Lower lobe of right lung (tissue), 2 donors: ENCODE results near the gene PLCL1. TPM values are rescaled to one million over a fixed set of nuclear protein-coding genes. Genes with fewer than 3 reads are reported as not detected.

Source experiments
- ATAC-seq, 2 donors: fragments of 200-7000 bp; cut with Tn5 transposase; one replicate each; pipeline ENCODE4 v1.9.1; 2020 to 2022; ENCODE audit warnings: mild to moderate bottlenecking in 2 of 2, moderate library complexity in 2 of 2
- DNase-seq: peaks from one replicate; pipeline ENCODE4 v3.0.0-alpha.2; 2020
- H3K27ac ChIP-seq: fragments of 200-600 bp; one replicate; pipeline ENCODE4 v1.8.0; 2022
- H3K27me3 ChIP-seq: fragments of 200-600 bp; one replicate; pipeline ENCODE4 v1.8.0; 2022; ENCODE audit warnings: low read depth
- H3K36me3 ChIP-seq: fragments of 200-600 bp; one replicate; pipeline ENCODE4 v1.8.0; 2022; ENCODE audit warnings: mild to moderate bottlenecking
- H3K4me1 ChIP-seq: fragments of 200-600 bp; one replicate; pipeline ENCODE4 v1.8.0; 2022
- H3K4me3 ChIP-seq: fragments of 200-600 bp; one replicate; pipeline ENCODE4 v1.8.0; 2022; ENCODE audit warnings: mild to moderate bottlenecking
- H3K9me3 ChIP-seq: fragments of 200-600 bp; one replicate; pipeline ENCODE4 v1.8.0; 2022
- CTCF ChIP-seq: fragments of 200-600 bp; IDR thresholded peaks from one replicate; pipeline ENCODE4 v1.8.0; 2022; ENCODE audit warnings: antibody characterized with exemption, mild to moderate bottlenecking
- intact Hi-C: fragments of 100-400 bp; cut with DNase I; formaldehyde crosslinking; loops from one replicate; pipeline ENCODE4 v1.11.0; 2022
- total RNA-seq: library from RNA; stranded (reverse); fragmentation: NEBNext Ultra II Directional; extraction: Animal tissue kit (Norgen Biotek cat#: 25700); gene quantifications from one replicate; pipeline ENCODE4 v1.2.1, GENCODE V29; 2021
- donor health status: DM: no; HTN: yes; CAD: no; lungs with severe emphysema.

Gene PLCL1
- total RNA-seq, 1 donor from 2014 or later, result 6.3 TPM

- Histone ChIP-seq H3K4me1 (no peaks in the 10 kb centered on the region), H3K27me3 (no peaks in the 10 kb centered on the region), H3K36me3 (no peaks in the 10 kb centered on the region), H3K9me3 (no peaks in the 10 kb centered on the region), H3K4me3 (no peak overlapping the region), H3K27ac (no peak overlapping the region)
- DNase-seq, result no peak
- no peak for TF ChIP-seq CTCF
- intact Hi-C loops, result no loop called here
- peak; percentile 11 to 49 for ATAC-seq
Measured at GRCh38 chr2:197871780-197872456, 67.5 kb downstream of the PLCL1 start.

- Histone ChIP-seq H3K27me3 (no peaks in the 10 kb centered on the region), H3K27ac (no peak overlapping the region), H3K4me3 (no peak overlapping the region), H3K36me3 (no peaks in the 10 kb centered on the region), H3K9me3 (no peaks in the 10 kb centered on the region), H3K4me1 (no peaks in the 10 kb centered on the region)
- no peak for TF ChIP-seq CTCF
- intact Hi-C loops, result no loop called here
- ATAC-seq (no peak), DNase-seq (no peak)
Measured at GRCh38 chr2:197873293-197873701, 68.9 kb downstream of the PLCL1 start.

- ATAC-seq, result no peak
- Histone ChIP-seq H3K27ac (no peak overlapping the region), H3K36me3 (no peaks in the 10 kb centered on the region), H3K4me3 (no peak overlapping the region), H3K9me3 (no peaks in the 10 kb centered on the region), H3K27me3 (no peaks in the 10 kb centered on the region), H3K4me1 (no peaks in the 10 kb centered on the region)
- no peak for TF ChIP-seq CTCF
- intact Hi-C loops, result no loop called here
- DNase-seq, result no peak
Measured at GRCh38 chr2:197875763-197876162, 71.4 kb downstream of the PLCL1 start.

GRCh38 chr2:197876524-197876923 lies 72.1 kb downstream of the PLCL1 start:
- no peak for DNase-seq
- intact Hi-C loops, result no loop called here
- no peak overlapping the region for H3K27ac ChIP-seq
- H3K36me3 ChIP-seq, result no peaks in the 10 kb centered on the region
- H3K27me3 ChIP-seq, result no peaks in the 10 kb centered on the region
- H3K4me1 ChIP-seq, result no peaks in the 10 kb centered on the region
- H3K9me3 ChIP-seq, result no peaks in the 10 kb centered on the region
- no peak overlapping the region for H3K4me3 ChIP-seq
- ATAC-seq, result no peak
- no peak for TF ChIP-seq CTCF

- no peak for TF ChIP-seq CTCF
- intact Hi-C loops, result no loop called here
- H3K4me3 ChIP-seq, result no peak overlapping the region
- ATAC-seq, result no peak
- no peaks in the 10 kb centered on the region for H3K27me3 ChIP-seq
- no peaks in the 10 kb centered on the region for H3K36me3 ChIP-seq
- DNase-seq, result no peak
- H3K4me1 ChIP-seq, result no peaks in the 10 kb centered on the region
- H3K9me3 ChIP-seq, result no peaks in the 10 kb centered on the region
- H3K27ac ChIP-seq, result no peak overlapping the region
Measured at GRCh38 chr2:197877038-197877437, 72.6 kb downstream of the PLCL1 start.
